ENCODE results near the gene NFXL1.
A peak's percentile ranks its signal among the peaks of the same experiment; 100 is the strongest.

Gene NFXL1

GRCh38 chr4:47842985-47843384 is 71.4 kb downstream of the NFXL1 start:
- Histone ChIP-seq H3K36me3 (ENCODE audit: insufficient read depth, insufficient read length, low read length) (peaks cover 6% of the 10 kb centered on the region), H3K9me3 (ENCODE audit: insufficient read depth, low read length) (no peaks in the 10 kb centered on the region), H3K9ac (ENCODE audit: insufficient read length, low read depth) (no peak overlapping the region), H3K27me3 (ENCODE audit: insufficient read depth, insufficient read length) (peaks cover 6% of the 10 kb centered on the region), H3K4me1 (ENCODE audit: insufficient read depth, insufficient read length) (no peaks in the 10 kb centered on the region), H3K4me3 (ENCODE audit: insufficient read length, low read depth) (no peak overlapping the region)
- TF ChIP-seq SUZ12 (IDR thresholded peaks at IDR 0.05; ENCODE audit: extremely low read depth, insufficient read depth, insufficient read length) (no peak), ZNF274 (IDR thresholded peaks at IDR 0.05; ENCODE audit: low read depth, low read length) (no peak), YY1 (IDR thresholded peaks at IDR 0.05; ENCODE audit: insufficient read depth, insufficient read length) (no peak)
- no peak for DNase-seq (ENCODE audit: low read depth, low spot score)

GRCh38 chr4:47840291-47840690 is 74.1 kb downstream of the NFXL1 start:
- no peaks in the 10 kb centered on the region for H3K4me1 ChIP-seq (ENCODE audit: insufficient read depth, insufficient read length)
- TF ChIP-seq YY1 (IDR thresholded peaks at IDR 0.05; ENCODE audit: insufficient read depth, insufficient read length), result no peak
- H3K36me3 ChIP-seq (ENCODE audit: insufficient read depth, insufficient read length, low read length), result no peaks in the 10 kb centered on the region

GRCh38 chr4:47839259-47839658 is 75.1 kb downstream of the NFXL1 start:
- DNase-seq (ENCODE audit: low read depth, low spot score), result no peak
- H3K27me3 ChIP-seq (ENCODE audit: insufficient read depth, insufficient read length), result peaks cover 14% of the 10 kb centered on the region
- no peaks in the 10 kb centered on the region for H3K36me3 ChIP-seq (ENCODE audit: insufficient read depth, insufficient read length, low read length)
- H3K4me3 ChIP-seq (ENCODE audit: insufficient read length, low read depth), result no peak overlapping the region
- H3K4me1 ChIP-seq (ENCODE audit: insufficient read depth, insufficient read length), result no peaks in the 10 kb centered on the region
- H3K9me3 ChIP-seq (ENCODE audit: insufficient read depth, low read length), result no peaks in the 10 kb centered on the region
- no peak overlapping the region for H3K9ac ChIP-seq (ENCODE audit: insufficient read length, low read depth)
- TF ChIP-seq YY1 (IDR thresholded peaks at IDR 0.05; ENCODE audit: insufficient read depth, insufficient read length) (no peak), ZNF274 (IDR thresholded peaks at IDR 0.05; ENCODE audit: low read depth, low read length) (no peak), SUZ12 (IDR thresholded peaks at IDR 0.05; ENCODE audit: extremely low read depth, insufficient read depth, insufficient read length) (no peak)

More at GRCh38 chr4:47840291-47840690, 74.1 kb downstream of the NFXL1 start:
- H3K4me3 ChIP-seq (ENCODE audit: insufficient read length, low read depth), result no peak overlapping the region
- DNase-seq (ENCODE audit: low read depth, low spot score), result no peak
- no peak overlapping the region for H3K9ac ChIP-seq (ENCODE audit: insufficient read length, low read depth)
- no peaks in the 10 kb centered on the region for H3K9me3 ChIP-seq (ENCODE audit: insufficient read depth, low read length)
- H3K27me3 ChIP-seq (ENCODE audit: insufficient read depth, insufficient read length), result peaks cover 14% of the 10 kb centered on the region

GRCh38 chr4:47838445-47838844 is 75.9 kb downstream of the NFXL1 start:
- DNase-seq (ENCODE audit: low read depth, low spot score), result no peak
- no peaks in the 10 kb centered on the region for H3K4me1 ChIP-seq (ENCODE audit: insufficient read depth, insufficient read length)
- no peak overlapping the region for H3K9ac ChIP-seq (ENCODE audit: insufficient read length, low read depth)
- H3K36me3 ChIP-seq (ENCODE audit: insufficient read depth, insufficient read length, low read length), result no peaks in the 10 kb centered on the region
- no peaks in the 10 kb centered on the region for H3K9me3 ChIP-seq (ENCODE audit: insufficient read depth, low read length)
- H3K27me3 ChIP-seq (ENCODE audit: insufficient read depth, insufficient read length), result peaks cover 14% of the 10 kb centered on the region
- TF ChIP-seq SUZ12 (IDR thresholded peaks at IDR 0.05; ENCODE audit: extremely low read depth, insufficient read depth, insufficient read length) (no peak), YY1 (IDR thresholded peaks at IDR 0.05; ENCODE audit: insufficient read depth, insufficient read length) (no peak), ZNF274 (IDR thresholded peaks at IDR 0.05; ENCODE audit: low read depth, low read length) (no peak)
- no peak overlapping the region for H3K4me3 ChIP-seq (ENCODE audit: insufficient read length, low read depth)

GRCh38 chr4:47837908-47838294 is 76.5 kb downstream of the NFXL1 start, which contains the start of gene CORIN:
Gene CORIN, minus strand, starts transcription at chr4:47838067. Its CDS starts 118 bp downstream, at chr4:47837949.
- no peak for TF ChIP-seq ZNF274 (IDR thresholded peaks at IDR 0.05; ENCODE audit: low read depth, low read length)
- no peak for TF ChIP-seq SUZ12 (IDR thresholded peaks at IDR 0.05; ENCODE audit: extremely low read depth, insufficient read depth, insufficient read length)
- TF ChIP-seq YY1 (IDR thresholded peaks at IDR 0.05; ENCODE audit: insufficient read depth, insufficient read length), result no peak
- H3K36me3 ChIP-seq (ENCODE audit: insufficient read depth, insufficient read length, low read length), result no peaks in the 10 kb centered on the region
- peaks cover 14% of the 10 kb centered on the region for H3K27me3 ChIP-seq (ENCODE audit: insufficient read depth, insufficient read length)
- no peaks in the 10 kb centered on the region for H3K4me1 ChIP-seq (ENCODE audit: insufficient read depth, insufficient read length)
- peak within 1 kb of the TSS; percentile 66 for H3K4me3 ChIP-seq (ENCODE audit: insufficient read length, low read depth)
- no peak for DNase-seq (ENCODE audit: low read depth, low spot score)
- no peaks in the 10 kb centered on the region for H3K9me3 ChIP-seq (ENCODE audit: insufficient read depth, low read length)
- peak within 1 kb of the TSS; percentile 76 for H3K9ac ChIP-seq (ENCODE audit: insufficient read length, low read depth)

GRCh38 chr4:47837094-47837907 is 77.1 kb downstream of the NFXL1 start:
- H3K9me3 ChIP-seq (ENCODE audit: insufficient read depth, low read length), result no peaks in the 10 kb centered on the region
- TF ChIP-seq YY1 (IDR thresholded peaks at IDR 0.05; ENCODE audit: insufficient read depth, insufficient read length), result no peak
- TF ChIP-seq SUZ12 (IDR thresholded peaks at IDR 0.05; ENCODE audit: extremely low read depth, insufficient read depth, insufficient read length), result no peak
- no peak for TF ChIP-seq ZNF274 (IDR thresholded peaks at IDR 0.05; ENCODE audit: low read depth, low read length)

GRCh38 chr4:47836641-47837093 is 77.7 kb downstream of the NFXL1 start:
- H3K4me1 ChIP-seq (ENCODE audit: insufficient read depth, insufficient read length), result no peaks in the 10 kb centered on the region
- no peaks in the 10 kb centered on the region for H3K36me3 ChIP-seq (ENCODE audit: insufficient read depth, insufficient read length, low read length)
- no peaks in the 10 kb centered on the region for H3K9me3 ChIP-seq (ENCODE audit: insufficient read depth, low read length)
- TF ChIP-seq ZNF274 (IDR thresholded peaks at IDR 0.05; ENCODE audit: low read depth, low read length) (no peak), YY1 (IDR thresholded peaks at IDR 0.05; ENCODE audit: insufficient read depth, insufficient read length) (no peak), SUZ12 (IDR thresholded peaks at IDR 0.05; ENCODE audit: extremely low read depth, insufficient read depth, insufficient read length) (no peak)
- DNase-seq (ENCODE audit: low read depth, low spot score), result peak; percentile 71
- H3K9ac ChIP-seq (ENCODE audit: insufficient read length, low read depth), result peak overlapping the region; percentile 76
- H3K27me3 ChIP-seq (ENCODE audit: insufficient read depth, insufficient read length), result peaks cover 14% of the 10 kb centered on the region
- H3K4me3 ChIP-seq (ENCODE audit: insufficient read length, low read depth), result peak overlapping the region; percentile 66

More at GRCh38 chr4:47837094-47837907, 77.1 kb downstream of the NFXL1 start:
- H3K27me3 ChIP-seq (ENCODE audit: insufficient read depth, insufficient read length), result peaks cover 14% of the 10 kb centered on the region
- H3K36me3 ChIP-seq (ENCODE audit: insufficient read depth, insufficient read length, low read length), result no peaks in the 10 kb centered on the region
- DNase-seq (ENCODE audit: low read depth, low spot score), result peak; percentile 20
- peak overlapping the region; percentile 76 for H3K9ac ChIP-seq (ENCODE audit: insufficient read length, low read depth)
- H3K4me3 ChIP-seq (ENCODE audit: insufficient read length, low read depth), result peak overlapping the region; percentile 66
- H3K4me1 ChIP-seq (ENCODE audit: insufficient read depth, insufficient read length), result no peaks in the 10 kb centered on the region

Measured in NT2/D1 (cell line).